Uterus (tissue), 2 donors: ENCODE data around the gene EYS.

ENCODE experiments used
- CTCF ChIP-seq, 4 experiments: fragments of 200-600 bp in 2 of 4; fragments of 450-650 bp in 2 of 4; sonication (generic) in 2 of 4; IDR thresholded peaks; one replicate each; pipeline ENCODE4 v1.5.1; 2016 to 2019; ENCODE audit warnings: antibody characterized with exemption in 4 of 4, mild to moderate bottlenecking in 2 of 4, moderate library complexity in 1 of 4
- POLR2A ChIP-seq, 2 donors: fragments of 450-650 bp; IDR thresholded peaks; one replicate each; pipeline ENCODE4 v1.6.1; 2016; ENCODE audit warnings: antibody characterized with exemption in 2 of 2, mild to moderate bottlenecking in 1 of 2, moderate library complexity in 1 of 2

GRCh38 chr6:65569505-65569904, 137.5 kb downstream of the EYS start:
- TF ChIP-seq POLR2A (IDR thresholded peaks at IDR 0.05), result no peak
- no peak for TF ChIP-seq CTCF (IDR thresholded peaks at IDR 0.05)
